ENCODE data around the gene FNTB.

GRCh38 chr14:65057695-65058094 lies 71.0 kb downstream of the FNTB start:
- TF ChIP-seq NR2C2 (CRISPR knock-in tag; IDR thresholded peaks at IDR 0.05), result no peak
- TF ChIP-seq ZBTB43 (CRISPR knock-in tag; IDR thresholded peaks at IDR 0.05), result no peak
